H1 (cell line): ENCODE measurements around the gene EFEMP1. TPM values are rescaled to one million over a fixed set of nuclear protein-coding genes. Genes with fewer than 3 reads are reported as not detected.

ENCODE experiments used
- CTCF ChIA-PET: fragments of 300-600 bp; sonication (Branson Sonifier 250); formaldehyde crosslinking; loops from one replicate; lab custom pipeline; 2021; ENCODE audit not compliant: partially characterized antibody; lab: Charles Lee
- POLR2A ChIA-PET: fragments of 300-600 bp; sonication (Branson Sonifier 250); formaldehyde crosslinking; loops from one replicate; lab custom pipeline; 2021; ENCODE audit warnings: inconsistent platforms; ENCODE audit not compliant: partially characterized antibody; lab: Charles Lee
- DNase-seq, 2 experiments: peaks; one replicate each; pipeline versions ENCODE4 v3.0.0 to v3.0.0-alpha.2; 2010 to 2022; ENCODE audit warnings: low spot score in 2 of 2, low read depth in 1 of 2, mixed read lengths in 1 of 2
- FAIRE-seq: peaks from 2 replicates; lab custom pipeline; 2011; peaks lifted over from hg19 to GRCh38; lab: Jason Lieb, UNC
- H2AFZ ChIP-seq: 2 replicates; pipeline ENCODE4 v1.8.1; 2012; ENCODE audit warnings: low read length, inconsistent platforms
- H2AK5ac ChIP-seq: 2 replicates; pipeline ENCODE4 v1.6.1; 2013; ENCODE audit warnings: low read depth, low read length
- H2BK120ac ChIP-seq: replicated peaks from 2 replicates; pipeline ENCODE3; 2013; ENCODE audit warnings: low read depth, low read length, inconsistent platforms
- H2BK12ac ChIP-seq: 2 replicates; pipeline ENCODE4 v1.6.1; 2013; ENCODE audit warnings: low read depth, low read length
- H2BK15ac ChIP-seq: 2 replicates; pipeline ENCODE4 v1.6.1; 2013; ENCODE audit warnings: low read length
- H2BK20ac ChIP-seq: 2 replicates; pipeline ENCODE4 v1.6.1; 2013; ENCODE audit warnings: low read length
- H2BK5ac ChIP-seq: 2 replicates; pipeline ENCODE4 v1.6.1; 2013; ENCODE audit warnings: low read depth, low read length
- H3K14ac ChIP-seq: 2 replicates; pipeline ENCODE4 v1.6.1; 2013; ENCODE audit warnings: inconsistent platforms; ENCODE audit not compliant: insufficient read length
- H3K18ac ChIP-seq: 2 replicates; pipeline ENCODE4 v1.6.1; 2013; ENCODE audit warnings: low read length; ENCODE audit errors: extremely low read depth
- H3K23ac ChIP-seq: 2 replicates; pipeline ENCODE4 v1.6.1; 2013; ENCODE audit warnings: inconsistent platforms; ENCODE audit not compliant: insufficient read length
- H3K23me2 ChIP-seq: 2 replicates; pipeline ENCODE4 v1.6.1; 2013; ENCODE audit warnings: low read depth, low read length
- H3K27ac ChIP-seq: 2 replicates; pipeline ENCODE4 v1.6.1; 2011; ENCODE audit warnings: low read depth, low read length, inconsistent platforms
- H3K27me3 ChIP-seq, 4 experiments: replicated peaks in 1 of 4; 1 replicate in 1 of 4; 2 replicates in 3 of 4; pipeline versions ENCODE4 v1.6.1 to v1.8.1; 2011 to 2013; ENCODE audit warnings: low read length in 3 of 4, mild to moderate bottlenecking in 3 of 4, inconsistent platforms in 2 of 4, mixed read lengths in 2 of 4, moderate library complexity in 1 of 4; ENCODE audit not compliant: control insufficient read depth in 3 of 4, insufficient read depth in 3 of 4; ENCODE audit errors: extremely low read depth in 1 of 4
- H3K36me3 ChIP-seq, 4 experiments: 2 replicates each; pipeline versions ENCODE4 v1.6.1 to v1.8.1; 2011 to 2013; ENCODE audit warnings: mild to moderate bottlenecking in 4 of 4, low read length in 3 of 4, moderate library complexity in 2 of 4, control low read depth in 1 of 4, inconsistent platforms in 1 of 4; ENCODE audit not compliant: insufficient read depth in 4 of 4, control insufficient read depth in 2 of 4
- H3K4ac ChIP-seq: replicated peaks from 2 replicates; pipeline ENCODE3; 2013; ENCODE audit warnings: low read length, low read depth, mixed read lengths, inconsistent platforms; ENCODE audit not compliant: insufficient read length
- H3K4me1 ChIP-seq, 4 experiments: replicated peaks in 1 of 4; 1 replicate in 1 of 4; 2 replicates in 3 of 4; pipeline versions ENCODE4 v1.6.1 to v1.8.1; 2011 to 2013; ENCODE audit warnings: low read length in 3 of 4, inconsistent platforms in 2 of 4, mixed read lengths in 1 of 4; ENCODE audit not compliant: insufficient read depth in 4 of 4, control insufficient read depth in 3 of 4
- H3K4me2 ChIP-seq, 2 experiments: 2 replicates each; pipeline versions ENCODE4 v1.6.1 to v1.8.1; 2011 to 2013; ENCODE audit warnings: low read depth in 2 of 2, low read length in 2 of 2, control low read depth in 1 of 2, inconsistent platforms in 1 of 2, mild to moderate bottlenecking in 1 of 2; ENCODE audit not compliant: insufficient read depth in 1 of 2
- H3K4me3 ChIP-seq, 4 experiments: fragments of 200-600, 300-600 bp in 1 of 4; sonication (generic), shearing (Covaris generic), sonication (Bioruptor Twin) in 1 of 4; 2 replicates each; pipeline versions ENCODE4 v1.5.1 to v1.8.1; 2011 to 2016; ENCODE audit warnings: low read length in 4 of 4, low read depth in 3 of 4, control low read depth in 2 of 4, inconsistent platforms in 2 of 4, mild to moderate bottlenecking in 2 of 4, mixed read lengths in 1 of 4, moderate library complexity in 1 of 4; ENCODE audit not compliant: insufficient read depth in 2 of 4; ENCODE audit errors: extremely low read depth in 1 of 4
- H3K56ac ChIP-seq: replicated peaks from 2 replicates; pipeline ENCODE3; 2013; ENCODE audit warnings: low read depth, mild to moderate bottlenecking, mixed read lengths, low read length, inconsistent platforms; ENCODE audit not compliant: insufficient read length
- H3K79me1 ChIP-seq: 2 replicates; pipeline ENCODE4 v1.6.1; 2013; ENCODE audit warnings: low read depth, low read length, control low read depth
- H3K79me2 ChIP-seq, 2 experiments: 2 replicates each; pipeline versions ENCODE4 v1.6.1 to v1.8.1; 2012 to 2013; ENCODE audit warnings: low read length in 2 of 2, mild to moderate bottlenecking in 2 of 2, inconsistent platforms in 1 of 2; ENCODE audit not compliant: insufficient read depth in 2 of 2, control insufficient read depth in 1 of 2
- H3K9ac ChIP-seq, 4 experiments: replicated peaks in 1 of 4; 1 replicate in 1 of 4; 2 replicates in 3 of 4; pipeline versions ENCODE4 v1.6.1 to v1.8.1; 2011 to 2013; ENCODE audit warnings: low read depth in 3 of 4, low read length in 3 of 4, control low read depth in 2 of 4, mild to moderate bottlenecking in 2 of 4, moderate library complexity in 2 of 4, inconsistent platforms in 1 of 4; ENCODE audit errors: extremely low read depth in 1 of 4
- H3K9me3 ChIP-seq, 2 experiments: 2 replicates each; pipeline versions ENCODE4 v1.6.1 to v1.8.1; 2012 to 2013; ENCODE audit warnings: mild to moderate bottlenecking in 2 of 2, moderate library complexity in 2 of 2, control low read depth in 1 of 2, inconsistent platforms in 1 of 2, low read depth in 1 of 2, low read length in 1 of 2, mixed read lengths in 1 of 2; ENCODE audit not compliant: insufficient read depth in 2 of 2
- H4K20me1 ChIP-seq, 2 experiments: replicated peaks in 1 of 2; 2 replicates each; pipeline versions ENCODE3 to v1.8.1; 2011 to 2013; ENCODE audit warnings: inconsistent platforms in 2 of 2, low read length in 2 of 2, mild to moderate bottlenecking in 1 of 2; ENCODE audit not compliant: insufficient read depth in 2 of 2, control insufficient read depth in 1 of 2
- H4K5ac ChIP-seq: 2 replicates; pipeline ENCODE4 v1.6.1; 2013; ENCODE audit warnings: low read length, low read depth, mixed read lengths, inconsistent platforms; ENCODE audit not compliant: insufficient read length
- H4K8ac ChIP-seq: 2 replicates; pipeline ENCODE4 v1.8.0; 2013; ENCODE audit warnings: mild to moderate bottlenecking, moderate library complexity, low read length, inconsistent platforms; ENCODE audit not compliant: insufficient read depth; ENCODE audit errors: extremely low read depth
- H4K91ac ChIP-seq: replicated peaks from 2 replicates; pipeline ENCODE3; 2013; ENCODE audit warnings: low read length, mixed read lengths, inconsistent platforms; ENCODE audit not compliant: insufficient read length
- E2F6 ChIP-seq: IDR thresholded peaks from 2 replicates; pipeline ENCODE4 v1.6.1; 2012; ENCODE audit warnings: inconsistent platforms
- GABPA ChIP-seq: IDR thresholded peaks from 2 replicates; pipeline ENCODE4 v1.6.1; 2011; ENCODE audit warnings: mild to moderate bottlenecking, low read length, moderate library complexity, borderline replicate concordance; ENCODE audit not compliant: insufficient read depth
- NANOG ChIP-seq: IDR thresholded peaks from 2 replicates; pipeline ENCODE4 v1.6.1; 2011; ENCODE audit warnings: low read length, low read depth, mild to moderate bottlenecking, inconsistent platforms; ENCODE audit not compliant: insufficient read depth, poor library complexity, severe bottlenecking
- TCF12 ChIP-seq: IDR thresholded peaks from 2 replicates; pipeline ENCODE4 v1.6.1; 2011; ENCODE audit warnings: low read depth, mild to moderate bottlenecking, low read length
- polyA plus RNA-seq, 7 experiments: library from polyadenylated mRNA; depleted of rRNA in 3 of 7; stranded (reverse) in 5 of 7; unstranded in 2 of 7; fragments of >200 nt in 5 of 7; fragments of 200-250 nt in 2 of 7; gene quantifications; 1 replicate in 5 of 7; 2 replicates in 1 of 7; 4 replicates in 1 of 7; pipeline versions ENCODE4 v1.2.1 to v1.2.3, GENCODE V29; 2011 to 2013; ENCODE audit warnings: missing spikeins in 2 of 7, mixed read lengths in 2 of 7
- total RNA-seq: library from RNA; stranded (reverse); fragmentation: NEBNext Ultra II Directional; extraction: Animal tissue kit (Norgen Biotek cat#: 25700); gene quantifications from 2 replicates; pipeline ENCODE4 v1.2.1, GENCODE V29; 2021

EFEMP1 gene
- total and polyA plus RNA-seq, 2 of the 8 experiments (the other 6 are each of a cell fraction or from before 2014, with no cell fraction given) = 15.5 to 19.7 TPM

GRCh38 chr2:55896633-55897032, 26.9 kb downstream of the EFEMP1 start:
- no peak overlapping the region for H4K91ac ChIP-seq
- no peak overlapping the region for H3K4ac ChIP-seq
- H3K27ac ChIP-seq = no peak overlapping the region
- H3K9me3 ChIP-seq = no peaks in the 10 kb centered on the region
- no peak overlapping the region for H4K8ac ChIP-seq
- no peak overlapping the region for H3K56ac ChIP-seq
- H2BK15ac ChIP-seq = no peak overlapping the region
- H2AFZ ChIP-seq = no peak overlapping the region
- H2BK20ac ChIP-seq = no peak overlapping the region
- TF ChIP-seq E2F6 (no peak), NANOG (no peak), GABPA (no peak), TCF12 (no peak)
- FAIRE-seq (no peak), DNase-seq (no peak)
- no peaks in the 10 kb centered on the region for H3K79me2 ChIP-seq
- no peaks in the 10 kb centered on the region for H3K27me3 ChIP-seq
- H2BK12ac ChIP-seq = no peak overlapping the region
- peaks cover 0 to 4% of the 10 kb centered on the region in 2 experiments for H4K20me1 ChIP-seq
- no peak overlapping the region for H2AK5ac ChIP-seq
- POLR2A ChIA-PET = interaction anchor here (1.2 kb wide), 1 partner anchor 26 kb away, joined by 3 read pairs; no protein-coding TSS in a partner anchor
- H3K79me1 ChIP-seq = no peaks in the 10 kb centered on the region
- H3K23me2 ChIP-seq = no peaks in the 10 kb centered on the region
- H3K4me1 ChIP-seq = no peaks in the 10 kb centered on the region
- no peak overlapping the region for H3K4me3 ChIP-seq
- H3K36me3 ChIP-seq = no peaks in the 10 kb centered on the region
- no peak overlapping the region for H2BK5ac ChIP-seq
- H3K23ac ChIP-seq = no peak overlapping the region
- H4K5ac ChIP-seq = no peak overlapping the region
- H3K18ac ChIP-seq = no peak overlapping the region
- no peak overlapping the region for H3K9ac ChIP-seq
- H3K14ac ChIP-seq = no peak overlapping the region
- CTCF ChIA-PET = no interaction called here
- H3K4me2 ChIP-seq = no peak overlapping the region
- H2BK120ac ChIP-seq = no peak overlapping the region
